Measurements from ENCODE around the gene CCDC160. TPM values are rescaled to one million over a fixed set of nuclear protein-coding genes. Genes with fewer than 3 reads are reported as not detected.

The CCDC160 gene
- total RNA-seq: 1 to 10 TPM in 1 of 4 donors, under 1 TPM in 2, not detected in 1; 0.34 to 1.6 (median 0.65) TPM

GRCh38 chrX:134236626-134237614, at the start of gene CCDC160:
CCDC160 (plus strand) TSS chrX:134237182; CDS start chrX:134244801, 7,619 bp downstream.
- DNase-seq (ENCODE audit: low spot score in 2 of 2): no peak
- TF ChIP-seq POLR2AphosphoS5 (IDR thresholded peaks at IDR 0.05): no peak
- TF ChIP-seq POLR2A (IDR thresholded peaks at IDR 0.05): no peak
- no peak for TF ChIP-seq EP300 (IDR thresholded peaks at IDR 0.05)
- TF ChIP-seq CTCF (IDR thresholded peaks at IDR 0.05): no peak
- no peaks in the 10 kb centered on the region for H3K36me3 ChIP-seq
- H3K27ac ChIP-seq: no peak within 1 kb of the TSS
- 52% methylated on average over 28 of the region's 70 CpGs for WGBS
- no peaks in the 10 kb centered on the region for H3K27me3 ChIP-seq
- H3K4me3 ChIP-seq: peak within 1 kb of the TSS; percentile 52
- H3K9me3 ChIP-seq: no peaks in the 10 kb centered on the region
- H3K4me1 ChIP-seq: peaks cover 5% of the 10 kb centered on the region

- WGBS: 34% methylated on average over 2 of the region's 2 CpGs
- no peak for DNase-seq (ENCODE audit: low spot score in 2 of 2)
- H3K27ac ChIP-seq: no peak overlapping the region
- H3K9me3 ChIP-seq: no peaks in the 10 kb centered on the region
- no peaks in the 10 kb centered on the region for H3K36me3 ChIP-seq
- no peaks in the 10 kb centered on the region for H3K4me1 ChIP-seq
- no peak overlapping the region for H3K4me3 ChIP-seq
- no peaks in the 10 kb centered on the region for H3K27me3 ChIP-seq
- TF ChIP-seq POLR2A (IDR thresholded peaks at IDR 0.05): no peak
- no peak for TF ChIP-seq CTCF (IDR thresholded peaks at IDR 0.05)
- no peak for TF ChIP-seq EP300 (IDR thresholded peaks at IDR 0.05)
Measured at GRCh38 chrX:134191281-134191680, 45.7 kb upstream of the CCDC160 start.

GRCh38 chrX:134194915-134195314, 42.1 kb upstream of the CCDC160 start:
- TF ChIP-seq EP300 (IDR thresholded peaks at IDR 0.05) (no peak), CTCF (IDR thresholded peaks at IDR 0.05) (no peak), POLR2AphosphoS5 (IDR thresholded peaks at IDR 0.05) (no peak), POLR2A (IDR thresholded peaks at IDR 0.05) (no peak)
- H3K27ac ChIP-seq: no peak overlapping the region
- H3K4me1 ChIP-seq: no peaks in the 10 kb centered on the region
- no peaks in the 10 kb centered on the region for H3K9me3 ChIP-seq
- no peaks in the 10 kb centered on the region for H3K36me3 ChIP-seq
- H3K4me3 ChIP-seq: no peak overlapping the region
- no peaks in the 10 kb centered on the region for H3K27me3 ChIP-seq
- no peak for DNase-seq (ENCODE audit: low spot score in 2 of 2)
- WGBS: 70% methylated on average over 6 of the region's 6 CpGs

GRCh38 chrX:134202561-134202960, 34.4 kb upstream of the CCDC160 start:
- DNase-seq (ENCODE audit: low spot score in 2 of 2): no peak
- no peak overlapping the region for H3K4me3 ChIP-seq
- no peak overlapping the region for H3K27ac ChIP-seq
- H3K9me3 ChIP-seq: no peaks in the 10 kb centered on the region
- WGBS: 71% methylated on average over 1 of the region's 1 CpG
- H3K27me3 ChIP-seq: no peaks in the 10 kb centered on the region
- TF ChIP-seq POLR2A (IDR thresholded peaks at IDR 0.05): no peak
- H3K36me3 ChIP-seq: no peaks in the 10 kb centered on the region
- no peaks in the 10 kb centered on the region for H3K4me1 ChIP-seq

GRCh38 chrX:134206221-134206620, 30.8 kb upstream of the CCDC160 start:
- no peaks in the 10 kb centered on the region for H3K9me3 ChIP-seq
- H3K36me3 ChIP-seq: no peaks in the 10 kb centered on the region
- TF ChIP-seq POLR2AphosphoS5 (IDR thresholded peaks at IDR 0.05) (no peak), POLR2A (IDR thresholded peaks at IDR 0.05) (no peak), EP300 (IDR thresholded peaks at IDR 0.05) (no peak), CTCF (IDR thresholded peaks at IDR 0.05) (no peak)
- WGBS: 62% methylated on average over 3 of the region's 3 CpGs
- no peak for DNase-seq (ENCODE audit: low spot score in 2 of 2)
- H3K27ac ChIP-seq: no peak overlapping the region
- H3K27me3 ChIP-seq: no peaks in the 10 kb centered on the region
- H3K4me3 ChIP-seq: no peak overlapping the region
- H3K4me1 ChIP-seq: no peaks in the 10 kb centered on the region
